GM19193 (cell line): ENCODE results near the gene KNL1.
A peak's percentile ranks its signal among the peaks of the same experiment; 100 is the strongest.

Source experiments
- POLR2A ChIP-seq: IDR thresholded peaks from 4 replicates; pipeline ENCODE4 v1.6.1; 2011; ENCODE audit not compliant: insufficient read depth, insufficient read length; ENCODE audit errors: extremely low read depth

Gene KNL1

GRCh38 chr15:40688932-40689799, 95.1 kb downstream of the KNL1 start:
- TF ChIP-seq POLR2A: no peak

- TF ChIP-seq POLR2A: no peak
Measured at GRCh38 chr15:40691737-40692136, 97.7 kb downstream of the KNL1 start.

DNA sequence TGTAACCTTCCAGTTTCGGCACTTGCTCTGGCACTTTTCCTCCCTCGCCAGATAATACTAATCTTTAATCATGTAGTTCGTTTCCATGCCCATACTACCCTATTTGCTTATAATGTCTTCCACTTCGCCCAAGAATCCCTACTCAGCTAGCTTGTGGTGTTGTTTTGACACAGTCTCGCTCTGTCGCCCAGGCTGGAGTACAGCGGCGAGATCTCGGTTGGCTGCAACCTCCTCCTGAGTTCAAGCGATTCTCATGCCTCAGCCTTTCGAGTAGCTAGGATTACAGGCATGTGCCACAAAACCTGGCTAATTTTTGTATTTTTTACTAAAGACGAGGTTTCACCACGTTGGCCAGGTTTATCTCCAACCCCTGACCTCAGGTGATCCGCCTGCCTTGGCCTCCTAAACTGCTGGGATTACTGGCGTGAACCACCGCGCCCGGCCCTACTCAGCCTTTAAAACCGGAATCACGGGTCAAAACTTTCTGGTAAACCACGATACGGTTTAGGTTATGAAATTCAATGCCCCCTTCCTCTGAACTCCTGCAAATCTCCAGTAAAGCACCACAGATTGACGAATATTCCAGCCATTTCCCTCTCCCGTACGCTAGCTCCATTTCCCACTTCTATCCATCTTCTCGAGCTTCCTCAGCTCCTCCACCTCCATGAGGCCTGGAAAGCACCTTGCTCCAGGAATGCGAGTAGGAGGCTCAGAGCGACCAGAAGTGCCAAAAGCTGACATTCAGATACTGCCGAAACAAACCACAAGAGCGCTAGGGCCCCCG, 100.0 kb downstream of the KNL1 start:
- TF ChIP-seq POLR2A: no peak

GRCh38 chr15:40694688-40695468, 100.8 kb downstream of the KNL1 start, which contains the start of gene RAD51:
RAD51 (plus strand) TSS chr15:40695174; CDS start chr15:40698759, 3,585 bp downstream.
- peak; percentile 85 for TF ChIP-seq POLR2A

GRCh38 chr15:40695469-40695890, 101.4 kb downstream of the KNL1 start:
- TF ChIP-seq POLR2A: no peak

GRCh38 chr15:40696228-40696627, 102.2 kb downstream of the KNL1 start:
- no peak for TF ChIP-seq POLR2A

DNA sequence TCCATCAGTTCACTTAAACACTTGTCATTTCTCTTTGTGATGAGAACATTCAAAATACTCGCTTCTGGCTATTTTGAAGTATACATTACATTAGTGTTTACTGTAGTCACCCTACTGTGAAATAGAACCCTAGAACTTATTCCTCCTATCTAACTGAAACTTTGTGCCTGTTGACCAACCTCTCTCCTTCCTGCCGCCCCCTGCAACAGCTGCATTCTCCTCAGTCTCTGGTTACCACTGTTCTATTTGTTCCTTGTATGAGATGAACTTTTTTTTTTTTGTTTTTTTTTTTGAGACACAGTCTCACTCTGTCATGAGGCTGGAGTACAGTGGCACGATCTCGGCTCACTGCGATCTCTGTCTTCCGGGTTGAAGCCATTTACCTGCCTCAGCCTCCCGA, 103.9 kb downstream of the KNL1 start:
- no peak for TF ChIP-seq POLR2A

GRCh38 chr15:40702077-40702476, 108.0 kb downstream of the KNL1 start:
- no peak for TF ChIP-seq POLR2A

DNA sequence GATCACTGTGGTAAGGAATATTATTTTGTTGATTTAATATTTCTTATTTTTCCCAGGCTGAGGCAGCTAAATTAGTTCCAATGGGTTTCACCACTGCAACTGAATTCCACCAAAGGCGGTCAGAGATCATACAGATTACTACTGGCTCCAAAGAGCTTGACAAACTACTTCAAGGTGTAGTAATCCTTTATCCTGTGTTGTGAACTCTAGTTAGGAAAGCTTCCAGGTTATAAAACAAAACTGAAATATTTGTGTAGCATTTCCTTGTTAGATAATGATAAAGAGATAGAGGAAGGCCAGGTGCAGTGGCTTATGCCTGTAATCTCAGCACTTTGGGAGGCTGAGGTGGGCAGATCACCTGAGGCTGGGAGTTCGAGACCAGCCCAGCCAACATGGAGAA, 112.1 kb downstream of the KNL1 start:
- TF ChIP-seq POLR2A: no peak
